Right lobe of liver (tissue), 6 donors: ENCODE data around the gene EPHA6. TPM values are rescaled to one million over a fixed set of nuclear protein-coding genes. Genes with fewer than 3 reads are reported as not detected.

Source experiments
- ATAC-seq, 4 donors: fragments of 200-7000 bp; cut with Tn5 transposase; one replicate each; pipeline ENCODE4 v1.9.1; 2020; ENCODE audit warnings: mild to moderate bottlenecking in 4 of 4, moderate library complexity in 4 of 4
- DNase-seq, 3 donors: peaks; one replicate each; pipeline ENCODE4 v3.0.0-alpha.2; 2020
- H3K27ac ChIP-seq, 3 donors: fragments of 200-600 bp; one replicate each; pipeline ENCODE4 v1.8.0; 2022
- H3K27me3 ChIP-seq, 2 donors: fragments of 200-600 bp; one replicate each; pipeline ENCODE4 v1.8.0; 2022
- H3K36me3 ChIP-seq, 4 donors: fragments of 200-600 bp; sonication (generic) in 1 of 4; one replicate each; pipeline versions ENCODE4 v1.5.1 to v1.8.0; 2017 to 2022; ENCODE audit warnings: control low read depth in 1 of 4
- H3K4me1 ChIP-seq, 4 donors: fragments of 200-600 bp; sonication (generic) in 1 of 4; one replicate each; pipeline versions ENCODE4 v1.5.1 to v1.8.0; 2017 to 2022; ENCODE audit warnings: control low read depth in 1 of 4
- H3K4me3 ChIP-seq, 3 donors: fragments of 200-600 bp; one replicate each; pipeline ENCODE4 v1.8.0; 2022
- H3K9me3 ChIP-seq, 4 donors: fragments of 200-600 bp; sonication (generic) in 1 of 4; one replicate each; pipeline versions ENCODE4 v1.5.1 to v1.8.0; 2017 to 2022; ENCODE audit warnings: control low read depth in 1 of 4
- POLR2A ChIP-seq: fragments of 450-650 bp; IDR thresholded peaks from one replicate; pipeline ENCODE4 v1.6.1; 2017; ENCODE audit warnings: antibody characterized with exemption, mild to moderate bottlenecking
- whole genome bisulfite sequencing: methylation state at CpG from one replicate; pipeline ENCODE4 v1.1.6; 2018; ENCODE audit warnings: low coverage, low lambda C conversion rate; ENCODE audit not compliant: insufficient coverage; ENCODE audit errors: missing lambda C conversion rate; 5-methylcytosine and 5-hydroxymethylcytosine counted together
- intact Hi-C, 2 donors: fragments of 100-400 bp; cut with DNase I; formaldehyde crosslinking; loops; one replicate each; pipeline versions ENCODE4 v1.11.2 to v1.14.1; 2022
- total RNA-seq, 6 experiments: library from RNA; depleted of rRNA in 2 of 6; stranded (reverse); fragments of >200 nt in 2 of 6; fragmentation: NEBNext Ultra II Directional in 3 of 6; extraction: Animal tissue kit (Norgen Biotek cat#: 25700) in 3 of 6; gene quantifications; one replicate each; pipeline versions ENCODE4 v1.1.0 to v1.2.4, GENCODE V29; 2016 to 2023
- TF ChIP-seq, protein P1 (sequence below), 4 donors: fragments of 200-600 bp in 3 of 4; fragments of 450-650 bp in 1 of 4; IDR thresholded peaks; one replicate each; pipeline versions ENCODE4 v1.5.1 to v1.8.0; 2016 to 2022; ENCODE audit warnings: antibody characterized with exemption in 4 of 4, mild to moderate bottlenecking in 2 of 4
- donor health status: DM: no; HTN: yes; CAD: no.
- donor health status: DM: no; HTN: no; CAD: no.
- donor health status: DM: no; HTN: no; CAD: no.
- donor health status: DM: no; HTN: yes; CAD: no.
- donor health status: DM: no; HTN: yes; CAD: no.

The EPHA6 gene
- total RNA-seq, 6 experiments from 2014 or later: not detected

DNA sequence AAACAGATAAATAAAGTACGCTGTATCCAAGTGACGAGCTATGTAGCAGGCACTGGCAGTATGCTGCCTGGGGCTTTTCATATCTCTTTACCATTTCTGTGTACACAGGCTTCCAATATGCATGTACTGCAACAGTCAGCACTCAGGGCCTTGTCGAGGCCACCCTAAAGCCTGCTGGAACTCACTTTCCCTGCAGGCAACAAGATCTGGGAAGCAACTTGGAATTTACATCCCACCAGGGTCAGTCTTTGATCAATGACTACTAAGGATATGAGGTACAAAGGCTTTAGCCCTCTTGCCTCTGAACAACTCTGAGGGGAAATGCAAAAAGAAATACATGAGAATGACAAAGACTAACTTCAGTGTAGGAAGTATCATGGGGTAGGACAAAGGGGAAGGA lies 848.4 kb downstream of the EPHA6 start:
- 50% methylated on average over 3 of the region's 3 CpGs for WGBS
- ATAC-seq (no peak), DNase-seq (no peak)
- no peaks in the 10 kb centered on the region for H3K9me3 ChIP-seq
- no peaks in the 10 kb centered on the region for H3K4me1 ChIP-seq
- no peaks in the 10 kb centered on the region for H3K27me3 ChIP-seq
- H3K4me3 ChIP-seq: no peak overlapping the region
- intact Hi-C loops: no loop called here
- no peaks in the 10 kb centered on the region for H3K36me3 ChIP-seq
- no peak overlapping the region for H3K27ac ChIP-seq
- TF ChIP-seq, protein P1, sequence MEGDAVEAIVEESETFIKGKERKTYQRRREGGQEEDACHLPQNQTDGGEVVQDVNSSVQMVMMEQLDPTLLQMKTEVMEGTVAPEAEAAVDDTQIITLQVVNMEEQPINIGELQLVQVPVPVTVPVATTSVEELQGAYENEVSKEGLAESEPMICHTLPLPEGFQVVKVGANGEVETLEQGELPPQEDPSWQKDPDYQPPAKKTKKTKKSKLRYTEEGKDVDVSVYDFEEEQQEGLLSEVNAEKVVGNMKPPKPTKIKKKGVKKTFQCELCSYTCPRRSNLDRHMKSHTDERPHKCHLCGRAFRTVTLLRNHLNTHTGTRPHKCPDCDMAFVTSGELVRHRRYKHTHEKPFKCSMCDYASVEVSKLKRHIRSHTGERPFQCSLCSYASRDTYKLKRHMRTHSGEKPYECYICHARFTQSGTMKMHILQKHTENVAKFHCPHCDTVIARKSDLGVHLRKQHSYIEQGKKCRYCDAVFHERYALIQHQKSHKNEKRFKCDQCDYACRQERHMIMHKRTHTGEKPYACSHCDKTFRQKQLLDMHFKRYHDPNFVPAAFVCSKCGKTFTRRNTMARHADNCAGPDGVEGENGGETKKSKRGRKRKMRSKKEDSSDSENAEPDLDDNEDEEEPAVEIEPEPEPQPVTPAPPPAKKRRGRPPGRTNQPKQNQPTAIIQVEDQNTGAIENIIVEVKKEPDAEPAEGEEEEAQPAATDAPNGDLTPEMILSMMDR (IDR thresholded peaks at IDR 0.05): no peak
- no peak for TF ChIP-seq POLR2A

GRCh38 chr3:97665896-97666295 lies 851.5 kb downstream of the EPHA6 start:
- no peak for TF ChIP-seq POLR2A
- TF ChIP-seq, protein P1 (IDR thresholded peaks at IDR 0.05): no peak
- intact Hi-C loops: no loop called here

DNA sequence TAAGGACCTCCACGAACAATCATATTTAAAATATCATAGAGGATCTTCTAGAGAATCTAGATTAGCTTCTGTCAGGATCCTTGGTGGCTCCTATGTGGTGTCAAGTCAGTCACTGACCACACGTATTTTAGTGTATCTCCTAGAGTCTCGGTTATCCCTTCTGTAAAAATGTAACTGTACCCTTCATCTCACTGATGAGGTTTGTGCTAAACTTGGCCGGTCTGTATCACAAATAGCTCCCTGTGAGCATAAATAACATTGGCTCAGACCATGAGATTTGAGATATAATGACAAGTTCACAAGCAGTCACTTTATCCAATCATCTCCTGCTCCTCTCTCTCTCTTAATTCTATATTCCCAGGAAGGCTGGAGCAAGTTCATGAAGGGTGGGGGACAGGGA lies 856.6 kb downstream of the EPHA6 start:
- Histone ChIP-seq H3K9me3 (no peaks in the 10 kb centered on the region), H3K4me1 (no peaks in the 10 kb centered on the region), H3K4me3 (no peak overlapping the region), H3K27me3 (no peaks in the 10 kb centered on the region), H3K36me3 (no peaks in the 10 kb centered on the region), H3K27ac (no peak overlapping the region)
- ATAC-seq (no peak), DNase-seq (no peak)
- TF ChIP-seq, protein P1 (IDR thresholded peaks at IDR 0.05): no peak
- no peak for TF ChIP-seq POLR2A
- WGBS: 55% methylated on average over 4 of the region's 4 CpGs
- intact Hi-C loops: no loop called here

More at GRCh38 chr3:97665896-97666295, 851.5 kb downstream of the EPHA6 start:
- ATAC-seq (no peak), DNase-seq (no peak)
- H3K4me3 ChIP-seq: no peak overlapping the region
- H3K27me3 ChIP-seq: no peaks in the 10 kb centered on the region
- 70% methylated on average over 5 of the region's 5 CpGs for WGBS
- no peaks in the 10 kb centered on the region for H3K9me3 ChIP-seq
- no peaks in the 10 kb centered on the region for H3K4me1 ChIP-seq
- H3K27ac ChIP-seq: no peak overlapping the region
- no peaks in the 10 kb centered on the region for H3K36me3 ChIP-seq

DNA sequence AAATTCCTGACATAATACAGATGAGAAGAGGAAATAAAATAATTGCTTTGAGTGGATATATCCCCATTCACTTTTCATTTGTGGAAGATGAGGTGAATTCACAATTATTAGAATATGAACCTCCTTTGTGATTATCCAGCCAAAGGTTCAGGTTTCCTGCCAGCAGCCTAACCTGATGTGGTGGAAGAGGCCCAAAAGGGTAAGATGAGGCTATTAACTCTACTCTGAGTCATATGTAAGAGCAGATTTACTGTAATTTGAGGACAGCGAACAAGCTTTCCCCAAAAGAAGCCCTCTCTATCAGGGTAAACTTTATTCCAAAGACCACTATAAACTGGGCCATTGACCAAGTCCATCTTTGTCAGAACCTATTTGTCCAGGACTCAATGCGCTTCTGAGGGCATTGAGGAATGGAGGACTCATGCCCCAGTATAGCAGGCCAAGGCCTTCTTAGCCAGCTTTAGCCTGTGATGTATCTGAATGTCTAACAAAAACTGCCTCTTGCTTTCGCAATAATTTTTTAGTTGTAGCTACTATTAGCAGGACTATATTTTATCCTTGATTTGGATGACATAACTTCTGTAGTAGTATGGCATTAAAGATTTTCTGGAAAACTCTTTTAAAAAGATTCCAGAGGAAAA lies 859.1 kb downstream of the EPHA6 start:
- no peak for DNase-seq
- Histone ChIP-seq H3K27me3 (no peaks in the 10 kb centered on the region), H3K9me3 (no peaks in the 10 kb centered on the region), H3K4me3 (no peak overlapping the region), H3K27ac (no peak overlapping the region), H3K36me3 (no peaks in the 10 kb centered on the region), H3K4me1 (no peaks in the 10 kb centered on the region)
- intact Hi-C loops: no loop called here
- WGBS: 80% methylated on average over 3 of the region's 3 CpGs
- TF ChIP-seq, protein P1 (IDR thresholded peaks at IDR 0.05): no peak
- no peak for TF ChIP-seq POLR2A
- ATAC-seq: no peak

- H3K27me3 ChIP-seq: no peaks in the 10 kb centered on the region
- no peak overlapping the region for H3K27ac ChIP-seq
- H3K36me3 ChIP-seq: no peaks in the 10 kb centered on the region
- DNase-seq: no peak
- intact Hi-C loops: no loop called here
- no peak for ATAC-seq
- no peaks in the 10 kb centered on the region for H3K4me1 ChIP-seq
- TF ChIP-seq POLR2A: no peak
- TF ChIP-seq, protein P1 (IDR thresholded peaks at IDR 0.05): no peak
- no peaks in the 10 kb centered on the region for H3K9me3 ChIP-seq
- no peak overlapping the region for H3K4me3 ChIP-seq
- WGBS: 46% methylated on average over 2 of the region's 2 CpGs
Measured at GRCh38 chr3:97674461-97674860, 860.1 kb downstream of the EPHA6 start.
